Activated CD8-positive, alpha-beta memory T cell treated with anti-CD3 and anti-CD28 coated beads, Interleukin-2, amount 50 U/mL, for 4 hours (primary cell): ENCODE measurements around the gene SLC25A6.
"Not testable (repeated sequence)": the region's sequence is repeated elsewhere in the genome, so short reads cannot be mapped to it uniquely, and the experiment has no call there.

Experiments
- DNase-seq: peaks from one replicate; pipeline ENCODE4 v3.0.0-alpha.2; 2020

The SLC25A6 gene

GRCh38 chrX:1412551-1413161, 20.7 kb upstream of the SLC25A6 start:
- peak; percentile 9 for DNase-seq

DNA sequence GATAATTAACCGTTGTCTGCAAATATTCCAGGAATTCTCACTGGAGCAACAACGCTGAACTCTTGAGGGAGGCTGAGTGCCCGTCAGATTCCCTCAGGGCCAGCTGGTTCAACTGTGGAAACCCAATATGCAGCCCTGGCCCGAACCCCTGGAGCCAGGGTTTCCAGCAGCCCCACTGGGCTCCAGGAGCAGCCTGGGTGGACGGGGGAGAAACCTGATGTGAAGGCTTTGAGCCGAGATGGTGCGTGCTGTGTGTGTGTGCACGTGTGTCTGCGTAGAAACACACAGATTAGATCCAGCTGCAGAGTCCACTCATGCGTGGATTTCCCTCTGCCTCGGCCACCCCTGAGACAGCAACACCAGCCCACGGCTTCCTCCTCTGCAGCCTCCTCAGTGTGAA, 19.4 kb upstream of the SLC25A6 start:
- peak; percentile 4 for DNase-seq

DNA sequence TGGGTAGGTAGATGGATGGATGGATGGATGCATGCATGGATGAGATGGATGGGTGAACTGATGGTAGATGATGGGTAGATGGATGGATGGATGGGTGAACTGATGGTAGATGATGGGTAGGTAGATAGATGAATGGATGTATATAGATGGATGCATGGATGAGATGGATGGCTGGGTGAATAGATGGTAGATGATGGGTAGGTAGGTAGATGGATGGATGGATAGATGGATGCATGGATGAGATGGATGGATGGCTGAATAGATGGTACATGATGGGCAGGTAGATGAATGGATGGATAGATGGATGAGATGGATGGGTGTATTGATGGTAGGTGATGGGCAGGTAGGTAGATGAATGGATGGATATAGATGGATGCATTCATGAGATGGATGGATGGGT, 15.1 kb upstream of the SLC25A6 start:
- DNase-seq = no peak

GRCh38 chrX:1405769-1406168, 13.9 kb upstream of the SLC25A6 start:
- not testable (repeated sequence) for DNase-seq

- not testable (repeated sequence) for DNase-seq
These were observed 12.0 kb upstream of the SLC25A6 start for GRCh38 chrX:1403867-1404266.

DNA sequence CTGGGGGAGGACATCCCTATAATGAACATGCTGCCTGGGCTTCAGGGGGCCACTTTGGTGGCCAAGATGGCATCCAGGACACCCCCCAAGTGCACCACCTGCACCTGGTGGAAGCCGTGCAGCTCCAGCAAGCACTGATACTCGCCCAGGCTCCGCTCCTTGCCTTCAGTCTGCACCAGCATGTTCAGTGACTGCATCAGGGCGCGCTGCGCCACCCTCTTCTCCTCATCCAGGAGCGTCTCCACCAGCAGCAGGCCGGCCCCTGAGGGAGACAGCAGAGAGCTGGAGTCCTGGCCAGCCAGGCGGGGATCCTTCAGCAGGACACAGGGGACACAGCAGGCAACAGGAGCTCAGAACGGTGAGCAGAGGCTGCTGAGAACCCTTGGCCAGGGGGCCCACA, 11.3 kb upstream of the SLC25A6 start:
- peak; percentile 8 for DNase-seq

- DNase-seq = no peak
These were observed 9.9 kb upstream of the SLC25A6 start for GRCh38 chrX:1401611-1402430.

DNA sequence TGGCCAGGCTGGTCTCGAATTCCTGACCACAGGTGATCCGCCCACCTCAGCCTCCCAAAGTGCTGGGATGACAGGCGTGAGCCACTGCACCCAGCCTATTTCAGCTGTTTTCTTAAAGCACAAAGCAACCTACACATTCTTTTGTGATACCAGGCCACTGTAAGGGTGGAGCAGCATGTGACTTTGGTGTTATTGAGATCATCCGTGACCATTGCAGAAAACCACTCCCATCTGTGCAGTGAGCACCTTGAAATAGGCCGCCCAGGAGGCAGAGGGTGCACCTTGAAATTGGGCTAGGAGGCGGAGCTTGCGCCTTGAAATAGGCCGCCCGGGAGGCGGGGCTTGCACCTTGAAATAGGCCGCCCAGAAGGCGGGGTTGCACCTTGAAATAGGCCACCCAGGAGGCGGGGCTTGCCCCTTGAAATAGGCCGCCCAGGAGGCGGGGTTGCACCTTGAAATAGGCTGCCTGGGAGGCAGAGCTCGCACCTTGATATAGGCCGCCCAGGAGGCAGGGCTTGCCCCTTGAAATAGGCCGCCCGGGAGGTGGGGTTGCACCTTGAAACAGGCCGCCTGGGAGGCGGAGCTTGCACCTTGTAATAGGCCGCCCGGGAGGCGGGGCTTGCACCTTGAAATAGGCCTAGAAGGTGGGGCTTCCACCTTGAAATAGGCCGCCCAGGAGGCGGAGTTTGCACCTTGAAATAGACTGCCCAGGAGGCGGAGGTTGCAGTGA, 9.0 kb upstream of the SLC25A6 start:
- peak; percentile 3 for DNase-seq

DNA sequence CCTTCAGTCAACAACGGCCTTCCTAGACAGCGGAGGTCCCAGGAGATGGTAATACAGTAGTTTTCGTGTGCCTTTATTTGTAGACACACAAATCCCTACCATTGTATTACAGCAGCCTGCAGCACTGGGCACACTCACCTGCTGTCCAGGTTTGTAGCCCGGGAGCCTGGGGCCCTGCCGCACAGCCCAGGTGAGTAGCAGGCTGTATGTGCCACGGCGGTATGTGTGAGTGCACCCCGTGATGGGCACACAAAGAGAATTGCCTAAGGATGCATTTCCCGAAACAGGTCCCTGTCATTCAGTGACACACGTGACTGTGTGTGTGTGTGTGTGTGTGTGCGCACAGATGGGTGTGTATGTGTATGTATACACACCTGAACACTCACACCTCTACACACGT, 8.1 kb upstream of the SLC25A6 start:
- DNase-seq = peak; percentile 4

GRCh38 chrX:1398431-1399340, 6.8 kb upstream of the SLC25A6 start:
- DNase-seq = no peak

DNA sequence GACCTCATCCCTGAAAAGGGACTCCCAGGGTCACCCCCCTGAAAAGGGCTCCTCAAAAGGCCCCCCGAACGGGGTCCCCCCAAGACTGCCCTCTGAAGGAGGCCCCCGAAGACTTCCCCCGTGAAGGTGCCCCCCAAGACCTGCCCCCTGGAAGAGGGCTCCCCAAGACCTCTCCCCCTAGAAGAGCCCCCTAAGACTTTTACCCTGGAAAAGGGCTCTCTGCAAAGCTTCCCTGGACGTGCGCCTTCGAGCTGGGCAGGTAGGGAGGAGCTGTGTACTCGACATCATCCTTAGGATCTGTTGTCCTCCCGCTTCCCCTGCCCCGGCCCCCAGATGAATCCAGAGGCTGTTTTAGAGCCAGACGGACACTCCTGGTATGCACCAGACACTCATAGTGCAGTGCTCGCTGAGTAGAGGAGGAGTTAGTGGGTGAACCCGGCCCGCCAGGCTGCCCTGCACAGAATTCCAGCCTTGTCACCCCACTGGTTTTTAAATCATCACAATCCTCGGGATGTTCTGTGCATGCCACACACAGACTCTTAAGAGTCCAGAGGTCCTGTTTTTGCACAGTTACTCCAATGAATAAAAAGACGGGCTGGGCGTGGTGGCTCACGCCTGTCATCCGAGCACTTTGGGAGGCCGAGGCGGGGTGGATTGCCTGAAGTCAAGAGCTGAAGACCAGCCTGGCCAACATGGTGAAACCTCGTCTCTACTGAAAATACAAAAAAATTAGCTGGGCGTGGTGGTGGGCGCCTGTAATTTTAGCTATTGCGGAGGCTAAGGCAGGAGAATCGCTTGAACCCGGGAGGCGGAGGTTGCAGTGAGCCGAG, 5.7 kb upstream of the SLC25A6 start:
- peak; percentile 12 for DNase-seq

GRCh38 chrX:1397001-1397400, 5.1 kb upstream of the SLC25A6 start:
- DNase-seq = peak; percentile 9

GRCh38 chrX:1395646-1396216, 3.8 kb upstream of the SLC25A6 start:
- no peak for DNase-seq

- DNase-seq = peak; percentile 14
These were observed 3.0 kb upstream of the SLC25A6 start for GRCh38 chrX:1394731-1395501.

GRCh38 chrX:1393871-1394615, 2.1 kb upstream of the SLC25A6 start:
- peak; percentile 8 for DNase-seq

GRCh38 chrX:1392376-1393068, 609 bp upstream of the SLC25A6 start:
- DNase-seq = no peak

- DNase-seq = no peak
These were observed 575 bp downstream of the SLC25A6 start for GRCh38 chrX:1391370-1391706.

GRCh38 chrX:1390621-1391369, 1.1 kb downstream of the SLC25A6 start:
- no peak for DNase-seq

GRCh38 chrX:1389993-1390285, 2.0 kb downstream of the SLC25A6 start:
- DNase-seq = no peak
